GM18499 (cell line): ENCODE data around the gene TRAF1.

Experiments used
- ATAC-seq: cut with Tn5 transposase; IDR thresholded peaks from one replicate; pipeline ENCODE4 v1.9.1; 2021; ENCODE audit warnings: moderate number of reproducible peaks; ENCODE audit not compliant: insufficient read depth, unreplicated experiment

The TRAF1 gene

DNA sequence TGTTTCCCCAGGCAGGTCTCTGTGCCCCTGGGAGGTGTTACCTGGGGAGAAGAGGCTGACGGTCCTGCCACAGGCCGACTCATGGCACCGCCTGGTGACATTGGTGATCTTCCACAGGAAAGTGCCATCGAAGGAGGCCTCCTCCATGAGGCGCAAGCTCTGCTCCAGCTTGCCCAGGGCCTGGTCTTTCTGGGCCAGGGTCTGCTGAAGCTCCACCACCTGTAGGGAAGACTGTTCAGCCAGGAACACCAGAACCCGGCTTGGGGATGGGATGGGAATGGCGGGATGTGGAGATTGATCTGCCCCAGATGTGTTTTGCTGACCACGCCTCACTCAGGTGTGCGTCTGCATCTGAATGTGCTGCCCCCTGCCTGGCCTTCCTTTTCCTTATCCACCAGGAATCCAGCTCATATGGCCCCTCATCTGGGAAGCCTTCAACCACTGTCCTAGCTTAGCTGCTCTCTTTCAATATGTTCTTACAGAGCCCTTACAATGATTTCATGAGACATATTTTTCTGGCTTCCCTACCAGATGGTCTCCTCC is 15.2 kb downstream of the TRAF1 start:
- ATAC-seq = no peak

DNA sequence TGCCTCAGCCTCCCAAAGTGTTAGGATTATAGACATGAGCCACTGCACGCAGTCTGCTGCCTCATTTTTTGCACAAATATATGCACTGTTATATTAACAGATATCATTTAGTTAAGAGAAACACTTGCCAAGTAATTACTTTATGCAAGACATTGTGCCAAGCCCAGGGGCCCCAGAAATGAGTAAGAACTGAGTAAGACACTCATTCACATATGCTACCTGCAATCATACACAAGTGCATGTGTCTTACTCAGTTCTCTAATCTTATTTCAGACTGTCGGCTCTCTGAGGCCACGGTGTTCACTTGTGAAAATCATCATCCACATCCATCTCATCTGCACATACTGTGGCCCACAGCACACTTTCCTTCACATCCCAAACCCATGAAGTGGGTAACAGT is 16.0 kb downstream of the TRAF1 start:
- no peak for ATAC-seq

- no peak for ATAC-seq
Observed at GRCh38 chr9:120909904-120910303, 16.7 kb downstream of the TRAF1 start.

GRCh38 chr9:120905315-120906164 is 21.1 kb downstream of the TRAF1 start:
- no peak for ATAC-seq

GRCh38 chr9:120904978-120905301 is 21.7 kb downstream of the TRAF1 start:
- ATAC-seq = no peak

- ATAC-seq = no peak
Observed at GRCh38 chr9:120904061-120904977, 22.3 kb downstream of the TRAF1 start.

- no peak for ATAC-seq
Observed at GRCh38 chr9:120902569-120903535, 23.7 kb downstream of the TRAF1 start.

GRCh38 chr9:120901755-120902568 is 24.6 kb downstream of the TRAF1 start:
- no peak for ATAC-seq

GRCh38 chr9:120900824-120901223 is 25.8 kb downstream of the TRAF1 start:
- ATAC-seq = no peak

- ATAC-seq = no peak
Observed at GRCh38 chr9:120899490-120900068, 27.0 kb downstream of the TRAF1 start.

DNA sequence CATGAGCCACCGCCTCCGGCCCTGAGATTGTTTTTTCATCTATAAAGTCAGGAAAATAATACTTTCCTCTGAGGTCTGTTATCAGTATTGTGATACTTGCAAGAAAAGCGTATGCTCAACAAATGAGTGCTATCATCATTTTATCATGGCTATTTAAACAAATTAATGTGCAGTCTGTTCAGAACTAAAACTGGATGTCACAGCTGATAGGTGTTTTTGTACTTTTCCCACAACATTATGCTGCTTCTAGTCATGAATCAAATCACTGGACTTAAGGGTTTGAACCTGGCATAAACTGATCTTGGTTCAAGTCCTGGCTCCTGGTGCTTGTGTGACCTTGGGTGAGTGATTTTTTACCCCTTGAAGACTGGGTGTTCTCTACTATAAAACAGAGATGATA is 28.2 kb downstream of the TRAF1 start:
- ATAC-seq = no peak

DNA sequence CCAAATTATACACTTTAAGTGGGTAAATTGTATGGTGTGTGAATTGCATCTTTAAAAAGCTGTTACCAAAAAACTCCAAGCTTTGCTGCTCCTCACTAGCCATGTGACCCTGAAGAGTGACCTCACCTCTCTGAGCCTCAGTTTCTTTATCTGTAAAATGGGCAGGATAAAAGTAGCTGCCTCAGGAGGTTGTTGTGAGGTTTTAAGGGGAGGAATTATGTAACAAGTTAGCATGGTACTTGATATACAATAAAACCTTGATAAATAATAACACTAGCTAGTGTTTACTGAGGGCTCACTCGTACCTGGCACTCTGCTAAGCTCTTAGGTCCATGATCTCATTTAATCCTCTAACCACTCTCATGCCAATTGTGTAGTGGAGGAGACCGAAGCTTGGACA is 30.6 kb downstream of the TRAF1 start:
- no peak for ATAC-seq

- ATAC-seq = no peak
Observed at GRCh38 chr9:120894321-120895148, 32.1 kb downstream of the TRAF1 start.

- no peak for ATAC-seq
Observed at GRCh38 chr9:120893611-120894307, 32.8 kb downstream of the TRAF1 start.

GRCh38 chr9:120892748-120893610 is 33.6 kb downstream of the TRAF1 start:
- ATAC-seq = peak; percentile 33
